Astrocyte of the spinal cord (primary cell): ENCODE measurements around the gene AP1B1.
A peak's percentile ranks its signal among the peaks of the same experiment; 100 is the strongest.

ENCODE experiments used
- DNase-seq: peaks from one replicate; pipeline ENCODE4 v3.0.0; 2011; ENCODE audit warnings: low read depth, low spot score
- H3K4me3 ChIP-seq: 2 replicates; pipeline ENCODE4 v1.5.1; 2011; ENCODE audit warnings: low read depth, mild to moderate bottlenecking, low read length, moderate library complexity
- in situ Hi-C: cut with HindIII; loops from 2 replicates; pipeline ENCODE4 v1.10.0; 2017; ENCODE audit warnings: low sequenced_read_pairs
- TF ChIP-seq, protein P1 (sequence below): IDR thresholded peaks from 2 replicates; pipeline ENCODE4 v1.5.1; 2012; ENCODE audit warnings: low read depth, mild to moderate bottlenecking, low read length, inconsistent platforms

Gene AP1B1

DNA sequence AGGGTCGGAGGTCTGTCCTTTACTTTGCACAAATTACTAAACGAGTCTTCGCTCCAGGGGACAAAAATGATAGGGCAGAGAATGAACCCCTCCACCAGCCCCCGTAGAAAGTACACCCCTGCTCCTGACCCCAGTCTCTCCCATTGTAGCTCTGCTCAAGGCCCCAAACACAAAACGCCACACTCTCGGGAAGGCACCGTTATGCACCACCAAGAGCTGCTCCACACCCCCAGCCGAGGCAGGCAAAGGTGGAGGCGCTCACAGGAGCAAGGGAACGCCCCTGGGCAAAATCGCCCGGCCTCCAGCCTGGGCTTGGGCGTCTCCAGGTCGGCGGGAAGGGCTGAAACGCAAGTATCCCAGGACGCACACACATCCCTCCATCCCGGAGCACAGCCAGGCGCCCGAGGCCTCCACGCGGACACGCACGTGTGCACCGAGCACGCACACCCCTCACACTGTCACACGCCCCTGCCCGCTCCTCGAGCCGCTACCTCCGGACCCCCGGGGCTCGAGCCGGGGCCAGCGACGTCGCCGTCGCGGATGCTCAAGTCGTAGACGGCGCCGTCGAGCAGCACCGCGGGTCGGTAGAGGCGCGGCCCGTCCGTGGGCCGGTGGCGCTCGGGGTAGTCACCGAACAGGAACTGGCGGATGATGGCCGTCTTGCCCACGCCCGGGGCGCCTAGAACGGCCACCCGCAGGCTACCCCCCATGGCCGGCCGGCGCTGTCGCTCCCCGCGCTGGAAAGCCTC, 73.7 kb downstream of the AP1B1 start:
- TF ChIP-seq, protein P1, sequence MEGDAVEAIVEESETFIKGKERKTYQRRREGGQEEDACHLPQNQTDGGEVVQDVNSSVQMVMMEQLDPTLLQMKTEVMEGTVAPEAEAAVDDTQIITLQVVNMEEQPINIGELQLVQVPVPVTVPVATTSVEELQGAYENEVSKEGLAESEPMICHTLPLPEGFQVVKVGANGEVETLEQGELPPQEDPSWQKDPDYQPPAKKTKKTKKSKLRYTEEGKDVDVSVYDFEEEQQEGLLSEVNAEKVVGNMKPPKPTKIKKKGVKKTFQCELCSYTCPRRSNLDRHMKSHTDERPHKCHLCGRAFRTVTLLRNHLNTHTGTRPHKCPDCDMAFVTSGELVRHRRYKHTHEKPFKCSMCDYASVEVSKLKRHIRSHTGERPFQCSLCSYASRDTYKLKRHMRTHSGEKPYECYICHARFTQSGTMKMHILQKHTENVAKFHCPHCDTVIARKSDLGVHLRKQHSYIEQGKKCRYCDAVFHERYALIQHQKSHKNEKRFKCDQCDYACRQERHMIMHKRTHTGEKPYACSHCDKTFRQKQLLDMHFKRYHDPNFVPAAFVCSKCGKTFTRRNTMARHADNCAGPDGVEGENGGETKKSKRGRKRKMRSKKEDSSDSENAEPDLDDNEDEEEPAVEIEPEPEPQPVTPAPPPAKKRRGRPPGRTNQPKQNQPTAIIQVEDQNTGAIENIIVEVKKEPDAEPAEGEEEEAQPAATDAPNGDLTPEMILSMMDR: no peak
- no peak for DNase-seq
- in situ Hi-C loops: no loop called here
- H3K4me3 ChIP-seq: peak overlapping the region; percentile 7

DNA sequence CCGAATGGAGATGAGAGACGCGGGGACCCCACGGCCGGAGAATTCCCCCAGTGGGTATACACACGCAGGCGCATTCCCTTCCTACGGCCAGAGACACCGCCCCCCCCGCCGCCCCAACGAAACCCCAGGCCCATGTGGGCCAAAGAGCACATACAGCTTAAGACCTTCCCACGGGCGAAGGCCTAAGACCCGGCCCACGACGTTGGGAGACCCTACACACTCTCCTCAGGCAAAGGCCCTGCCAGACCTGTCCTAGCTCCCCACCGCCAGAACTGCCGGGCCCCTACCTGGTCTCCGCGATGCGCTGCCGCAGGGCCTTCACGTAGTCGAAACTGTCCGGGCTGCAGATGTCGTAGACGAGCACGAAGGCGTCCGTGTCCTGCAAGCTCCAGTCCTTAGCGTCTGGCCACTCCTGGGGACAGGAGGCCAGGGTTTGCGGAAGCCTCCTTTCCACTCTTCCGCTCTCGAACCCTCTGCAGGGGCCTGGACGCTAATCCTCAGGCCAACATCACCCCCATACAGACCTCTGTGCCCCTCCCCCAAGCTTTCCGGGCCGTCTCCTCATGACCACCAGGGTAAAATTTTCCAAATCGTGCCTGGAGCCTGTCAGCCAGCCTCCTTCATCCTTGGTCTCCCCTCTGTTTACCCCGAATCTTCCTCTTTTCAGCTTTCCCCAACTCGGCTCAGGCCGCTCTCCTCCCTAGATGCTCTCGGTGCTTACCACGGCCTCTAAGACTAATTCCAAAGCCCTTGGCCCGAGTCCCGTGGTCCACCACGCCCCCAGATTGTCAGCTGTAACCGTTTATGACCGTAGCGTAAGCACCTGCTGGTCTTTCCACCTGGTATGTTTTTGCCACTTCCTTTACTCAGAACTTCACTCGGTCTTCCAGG, 74.5 kb downstream of the AP1B1 start:
- H3K4me3 ChIP-seq: no peak overlapping the region
- DNase-seq: no peak
- TF ChIP-seq, protein P1: no peak
- in situ Hi-C loops: no loop called here

DNA sequence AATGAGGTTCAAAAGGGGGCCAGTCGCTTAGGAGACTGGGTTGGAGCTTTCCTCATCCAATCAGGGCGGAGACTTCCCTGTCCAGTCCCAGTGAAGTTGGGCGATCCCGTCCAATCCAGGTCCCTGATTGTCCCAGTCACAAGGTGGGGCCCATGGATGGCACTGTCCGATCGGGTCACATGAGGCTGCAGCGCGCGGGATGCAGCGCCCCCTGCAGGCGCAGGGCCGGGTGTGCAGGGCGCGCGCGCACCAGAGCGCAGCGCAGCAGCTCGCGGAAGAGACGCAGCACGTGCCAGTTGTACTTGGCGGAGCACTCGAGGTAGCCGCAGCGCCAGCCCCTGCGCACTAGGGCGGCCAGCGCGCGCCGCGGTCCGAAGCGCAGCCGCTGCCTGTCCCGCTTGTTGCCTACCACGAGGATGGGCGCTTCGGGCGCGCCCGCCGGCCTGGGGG, 75.2 kb downstream of the AP1B1 start:
- peak; percentile 37 for DNase-seq
- no peak overlapping the region for H3K4me3 ChIP-seq
- TF ChIP-seq, protein P1: peak; percentile 72
- in situ Hi-C loops: no loop called here

DNA sequence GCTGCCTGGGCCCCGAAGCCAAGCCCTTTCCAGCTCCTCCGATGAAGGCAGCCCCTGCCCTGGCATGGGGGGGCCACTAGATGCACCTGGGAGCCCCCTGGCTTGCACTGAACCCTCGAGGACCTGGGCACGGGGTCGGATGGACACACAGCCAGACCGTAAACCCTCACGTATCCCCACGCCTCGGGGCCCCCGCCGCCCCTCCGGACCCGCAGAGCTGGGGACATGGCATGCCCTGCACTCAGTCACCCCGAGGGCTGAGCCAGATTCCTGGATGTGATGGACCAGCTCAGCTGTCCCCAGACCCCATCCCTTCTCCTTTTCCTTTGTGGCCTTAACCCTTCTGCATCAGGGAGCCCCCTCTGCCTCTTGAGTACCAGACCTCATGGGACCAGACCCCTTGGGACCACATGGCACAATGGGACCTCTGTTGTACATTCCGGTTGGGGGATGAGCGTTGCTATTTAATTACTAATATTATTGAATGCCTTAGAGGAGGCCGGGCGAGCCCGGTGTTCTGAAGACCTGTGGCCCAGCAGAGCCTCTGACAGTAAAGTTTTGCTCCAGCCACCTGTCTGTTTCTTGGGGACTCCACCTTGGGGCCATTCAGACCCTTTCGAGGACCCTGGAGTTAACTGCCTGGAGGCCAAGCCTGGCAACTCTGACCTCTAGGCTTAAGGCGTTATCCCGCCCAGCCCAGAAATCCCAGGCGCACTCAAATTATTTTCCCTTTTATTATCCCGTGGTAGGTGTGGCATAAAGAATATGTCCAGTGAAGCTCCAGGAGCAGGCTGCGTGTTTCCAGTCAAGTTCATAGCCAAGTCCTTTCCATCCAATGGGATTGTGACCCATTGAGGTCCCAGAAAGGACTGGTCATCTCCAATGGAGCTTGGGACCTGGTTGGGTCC, 75.9 kb downstream of the AP1B1 start:
- no peak for DNase-seq
- no peak overlapping the region for H3K4me3 ChIP-seq
- TF ChIP-seq, protein P1: no peak
- in situ Hi-C loops: no loop called here

DNA sequence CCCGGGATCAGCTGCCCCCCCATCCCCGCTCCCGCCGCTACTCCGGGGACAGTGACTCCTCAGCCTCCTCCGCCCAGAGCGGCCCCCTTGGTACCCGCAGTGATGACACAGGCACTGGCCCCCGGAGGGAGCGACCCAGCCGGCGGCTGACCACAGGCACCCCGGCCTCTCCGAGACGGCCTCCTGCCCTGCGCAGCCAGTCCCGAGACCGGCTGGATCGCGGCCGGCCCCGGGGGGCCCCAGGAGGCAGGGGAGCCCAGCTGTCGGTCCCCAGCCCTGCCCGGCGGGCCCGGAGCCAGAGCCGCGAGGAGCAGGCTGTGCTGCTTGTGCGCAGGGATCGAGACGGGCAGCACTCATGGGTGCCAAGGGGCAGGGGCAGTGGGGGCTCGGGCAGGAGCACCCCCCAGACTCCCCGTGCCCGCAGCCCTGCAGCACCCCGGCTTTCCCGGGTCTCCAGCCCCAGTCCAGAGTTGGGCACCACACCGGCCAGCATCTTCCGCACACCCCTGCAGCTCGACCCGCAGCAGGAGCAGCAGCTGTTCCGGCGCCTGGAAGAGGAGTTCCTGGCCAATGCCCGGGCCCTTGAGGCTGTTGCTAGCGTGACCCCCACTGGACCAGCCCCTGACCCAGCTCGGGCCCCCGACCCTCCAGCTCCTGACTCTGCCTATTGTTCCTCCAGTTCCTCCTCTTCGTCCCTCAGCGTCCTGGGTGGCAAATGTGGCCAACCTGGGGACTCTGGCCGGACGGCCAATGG, 76.7 kb downstream of the AP1B1 start:
- peak; percentile 38 for DNase-seq
- TF ChIP-seq, protein P1: no peak
- in situ Hi-C loops: no loop called here
- no peak overlapping the region for H3K4me3 ChIP-seq
